Stomach (tissue), 9 donors: ENCODE data around the gene ENPP1. TPM values are rescaled to one million over a fixed set of nuclear protein-coding genes. Genes with fewer than 3 reads are reported as not detected.
"Not testable (repeated sequence)": the region's sequence is repeated elsewhere in the genome, so short reads cannot be mapped to it uniquely, and the experiment has no call there.

Experiments
- DNase-seq, 2 donors: peaks; one replicate each; pipeline versions ENCODE4 v3.0.0 to v3.0.0-alpha.2; 2013 to 2019
- H3K27ac ChIP-seq, 5 donors: fragments of 200-600 bp in 4 of 5; sonication (generic) in 4 of 5; one replicate each; pipeline ENCODE4 v1.5.1; 2013 to 2019; ENCODE audit warnings: mild to moderate bottlenecking in 1 of 5, moderate library complexity in 1 of 5
- H3K27me3 ChIP-seq, 3 donors: fragments of 200-600 bp; sonication (generic); one replicate each; pipeline ENCODE4 v1.5.1; 2017 to 2019; ENCODE audit warnings: mixed run types in 1 of 3
- H3K36me3 ChIP-seq, 4 donors: fragments of 200-600 bp; sonication (generic); 1 replicate in 3 of 4; 2 replicates in 1 of 4; pipeline ENCODE4 v1.5.1; 2016 to 2019
- H3K4me1 ChIP-seq, 4 donors: fragments of 200-600 bp; sonication (generic); one replicate each; pipeline ENCODE4 v1.5.1; 2016 to 2019
- H3K4me3 ChIP-seq, 4 donors: fragments of 200-600 bp; sonication (generic) in 3 of 4; one replicate each; pipeline ENCODE4 v1.5.1; 2016 to 2019; ENCODE audit warnings: mild to moderate bottlenecking in 1 of 4
- H3K9me3 ChIP-seq, 4 donors: fragments of 200-600 bp; sonication (generic); one replicate each; pipeline ENCODE4 v1.5.1; 2016 to 2019
- CTCF ChIP-seq, 7 experiments: fragments of 450-650 bp in 4 of 7; fragments of 200-600 bp in 3 of 7; sonication (generic) in 3 of 7; IDR thresholded peaks; one replicate each; pipeline ENCODE4 v1.5.1; 2016 to 2019; ENCODE audit warnings: antibody characterized with exemption in 7 of 7, control low read depth in 2 of 7, mild to moderate bottlenecking in 1 of 7
- EP300 ChIP-seq: sonication (generic); formaldehyde crosslinking; IDR thresholded peaks from one replicate; pipeline ENCODE4 v1.6.1; 2017; ENCODE audit warnings: antibody characterized with exemption
- POLR2A ChIP-seq, 4 donors: fragments of 450-650 bp; IDR thresholded peaks; one replicate each; pipeline ENCODE4 v1.6.1; 2016; ENCODE audit warnings: antibody characterized with exemption in 4 of 4, control low read depth in 2 of 4, mild to moderate bottlenecking in 1 of 4, moderate library complexity in 1 of 4
- POLR2AphosphoS5 ChIP-seq, 3 donors: sonication (generic); formaldehyde crosslinking; IDR thresholded peaks; one replicate each; pipeline ENCODE4 v1.6.1; 2016; ENCODE audit warnings: antibody characterized with exemption in 3 of 3
- WGBS, 5 donors: extraction: QIAGEN DNeasy Blood & Tissue Kit in 3 of 5; methylation state at CpG; one replicate each; pipeline versions ENCODE4 v1.1.5 to v1.1.7; 2013 to 2018; 5-methylcytosine and 5-hydroxymethylcytosine counted together
- intact Hi-C: fragments of 100-400 bp; cut with DNase I; formaldehyde crosslinking; loops from one replicate; pipeline ENCODE4 v1.15.1; 2023; ENCODE audit warnings: low total_unique reads
- polyA plus RNA-seq, 3 donors: library from polyadenylated mRNA; stranded (reverse); fragments of 200-250 nt; gene quantifications; one replicate each; pipeline ENCODE4 v1.2.3, GENCODE V29; 2013
- total RNA-seq, 5 donors: library from RNA; depleted of rRNA; stranded (reverse); fragments of >200 nt; gene quantifications; one replicate each; pipeline versions ENCODE4 v1.1.0 to v1.2.3, GENCODE V29; 2014 to 2016
- donor health status: healthy with polysubstance abuse.
- donor health status: Bipolar disorder and iron deficiency.
- donor health status: healthy.

ENPP1 gene
- total and polyA plus RNA-seq, 8 donors = 0.31 to 42.0 (median 7.0) TPM

- H3K4me3 ChIP-seq = no peak overlapping the region
- WGBS, 5 donors = 78 to 83% (median 78%) methylated on average over 8 of the region's 8 CpGs
- H3K27ac ChIP-seq = no peak overlapping the region
- TF ChIP-seq CTCF (IDR thresholded peaks at IDR 0.05) = no peak
- no peak for TF ChIP-seq POLR2AphosphoS5 (IDR thresholded peaks at IDR 0.05)
- no peak for TF ChIP-seq EP300
- TF ChIP-seq POLR2A (IDR thresholded peaks at IDR 0.05) = no peak
- no peaks in the 10 kb centered on the region for H3K9me3 ChIP-seq
- intact Hi-C loops = no loop called here
- no peak for DNase-seq
- H3K4me1 ChIP-seq = no peaks in the 10 kb centered on the region
- no peaks in the 10 kb centered on the region for H3K27me3 ChIP-seq
- H3K36me3 ChIP-seq = peaks cover 0 to 7% (median 3%) of the 10 kb centered on the region in 4 donors
Observed at GRCh38 chr6:131851049-131851769, 43.4 kb downstream of the ENPP1 start.

- Histone ChIP-seq H3K4me3 (no peak overlapping the region), H3K4me1 (no peaks in the 10 kb centered on the region), H3K36me3 (peaks cover 0 to 7% (median 3%) of the 10 kb centered on the region in 4 donors), H3K27me3 (no peaks in the 10 kb centered on the region), H3K9me3 (no peaks in the 10 kb centered on the region), H3K27ac (no peak overlapping the region)
- intact Hi-C loops = no loop called here
- DNase-seq = no peak
- TF ChIP-seq POLR2AphosphoS5 (IDR thresholded peaks at IDR 0.05) (no peak), EP300 (no peak), POLR2A (IDR thresholded peaks at IDR 0.05) (no peak), CTCF (IDR thresholded peaks at IDR 0.05) (no peak)
Observed at GRCh38 chr6:131852200-131852599, 44.4 kb downstream of the ENPP1 start.

- no peaks in the 10 kb centered on the region for H3K27me3 ChIP-seq
- no peak overlapping the region for H3K4me3 ChIP-seq
- no peak for DNase-seq
- H3K4me1 ChIP-seq = peaks cover 0 to 7% (median 0%) of the 10 kb centered on the region in 4 donors
- intact Hi-C loops = no loop called here
- H3K36me3 ChIP-seq = peaks cover 0 to 7% (median 3%) of the 10 kb centered on the region in 4 donors
- H3K27ac ChIP-seq = no peak overlapping the region
- no peak for TF ChIP-seq EP300
- no peak for TF ChIP-seq CTCF (IDR thresholded peaks at IDR 0.05)
- no peak for TF ChIP-seq POLR2A (IDR thresholded peaks at IDR 0.05)
- TF ChIP-seq POLR2AphosphoS5 (IDR thresholded peaks at IDR 0.05) = no peak
- WGBS, 5 donors = 75 to 87% (median 84%) methylated on average over 2 of the region's 2 CpGs
- H3K9me3 ChIP-seq = no peaks in the 10 kb centered on the region
Observed at GRCh38 chr6:131854803-131855202, 47.0 kb downstream of the ENPP1 start.

- peaks cover 0 to 7% (median 0%) of the 10 kb centered on the region in 4 donors for H3K36me3 ChIP-seq
- DNase-seq = peak in 1 of 2 donors; percentile 34
- no peak overlapping the region for H3K4me3 ChIP-seq
- peaks cover 0 to 9% (median 2%) of the 10 kb centered on the region in 4 donors for H3K4me1 ChIP-seq
- TF ChIP-seq EP300 (no peak), POLR2AphosphoS5 (IDR thresholded peaks at IDR 0.05) (no peak), CTCF (IDR thresholded peaks at IDR 0.05) (no peak), POLR2A (IDR thresholded peaks at IDR 0.05) (no peak)
- no peaks in the 10 kb centered on the region for H3K9me3 ChIP-seq
- WGBS, 5 donors = 38 to 59% (median 40%) methylated on average over 2 of the region's 2 CpGs
- no peaks in the 10 kb centered on the region for H3K27me3 ChIP-seq
- no peak overlapping the region for H3K27ac ChIP-seq
- intact Hi-C loops = no loop called here
Observed at GRCh38 chr6:131858765-131859415, 51.1 kb downstream of the ENPP1 start.

- H3K4me3 ChIP-seq, H3K9me3 ChIP-seq, H3K27me3 ChIP-seq, H3K36me3 ChIP-seq, intact Hi-C loops, DNase-seq, H3K27ac ChIP-seq: not testable (repeated sequence)
- H3K4me1 ChIP-seq = peaks cover 0 to 15% (median 3%) of the 10 kb centered on the region in 4 donors
- 85 to 91% (median 88%) methylated on average over 5 of the region's 5 CpGs for WGBS, 5 donors
Observed at GRCh38 chr6:131859658-131860057, 51.8 kb downstream of the ENPP1 start.
